Measurements from ENCODE around the gene KCNMA1. TPM values are rescaled to one million over a fixed set of nuclear protein-coding genes. Genes with fewer than 3 reads are reported as not detected.

Gene KCNMA1
- polyA plus RNA-seq, 1 of the 3 experiments (the other 2 are of a cell fraction) = 107 TPM

DNA sequence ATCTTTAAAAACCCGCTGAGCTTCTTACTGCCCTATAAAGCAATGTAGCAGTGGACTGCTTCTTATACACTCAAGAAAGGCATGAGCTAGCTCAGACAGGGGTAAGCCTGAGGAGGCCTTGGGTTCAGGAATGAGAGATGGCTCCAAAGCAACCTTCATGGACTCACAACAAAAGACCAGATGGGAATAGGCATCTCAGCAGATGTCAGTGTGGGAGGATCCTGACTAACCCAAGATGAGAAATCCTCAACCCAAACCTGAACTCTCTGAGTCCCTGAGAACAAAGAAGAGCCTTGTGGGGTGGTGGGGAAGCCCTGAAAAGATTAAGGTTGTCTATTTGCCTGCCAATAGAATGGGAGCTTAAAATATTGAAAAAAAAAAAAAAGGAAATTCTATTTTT is 807.4 kb downstream of the KCNMA1 start:
- ChIA-PET POLR2A (no interaction called here), CTCF (interaction anchor here (0.7 kb wide), 1 partner anchor 10 kb away, joined by 3 read pairs; no protein-coding TSS in a partner anchor)
- no peak overlapping the region for H3K27ac ChIP-seq (ENCODE audit: low read depth in 2 of 2, low read length in 1 of 2)
- H3K4me1 ChIP-seq (ENCODE audit: control insufficient read depth in 1 of 2, insufficient read depth in 2 of 2, low read depth in 1 of 2, low read length in 1 of 2) = no peaks in the 10 kb centered on the region
- H3K9me3 ChIP-seq = no peaks in the 10 kb centered on the region
- no peaks in the 10 kb centered on the region for H3K9me2 ChIP-seq
- no peaks in the 10 kb centered on the region for H3K27me3 ChIP-seq (ENCODE audit: insufficient read depth)
- no peak overlapping the region for H3K4me2 ChIP-seq
- H4K20me1 ChIP-seq (ENCODE audit: insufficient read depth) = no peaks in the 10 kb centered on the region
- H3K9ac ChIP-seq = no peak overlapping the region
- H2AFZ ChIP-seq (ENCODE audit: low read depth) = no peak overlapping the region
- H3K36me3 ChIP-seq (replicated peaks in 1 of 2; ENCODE audit: control insufficient read depth in 1 of 2, insufficient read depth in 2 of 2, low read length in 1 of 2) = no peaks in the 10 kb centered on the region
- no peaks in the 10 kb centered on the region for H3F3A ChIP-seq (replicated peaks; ENCODE audit: insufficient read depth)
- no peak for TF ChIP-seq GATA2 (CRISPR knock-in tag; IDR thresholded peaks at IDR 0.05)
- TF ChIP-seq JUND (IDR thresholded peaks at IDR 0.05) = no peak
- no peak for TF ChIP-seq USF1 (IDR thresholded peaks at IDR 0.05; ENCODE audit: borderline replicate concordance, low read depth)
- TF ChIP-seq MEF2A (IDR thresholded peaks at IDR 0.05; ENCODE audit: borderline replicate concordance, low read depth) = no peak
- TF ChIP-seq RCOR1 (IDR thresholded peaks at IDR 0.05; ENCODE audit: low read length) = no peak
- TF ChIP-seq YY1 (IDR thresholded peaks at IDR 0.05; ENCODE audit: low read depth) = no peak
- TF ChIP-seq EP300 (IDR thresholded peaks at IDR 0.05; ENCODE audit: borderline replicate concordance in 1 of 2, low read depth in 1 of 2, low read length in 1 of 2) = no peak
- TF ChIP-seq MXI1 (IDR thresholded peaks at IDR 0.05; ENCODE audit: low read depth, low read length) = no peak
- no peak for TF ChIP-seq TEAD4 (IDR thresholded peaks at IDR 0.05; ENCODE audit: borderline replicate concordance, insufficient read depth)
- TF ChIP-seq ELF1 (IDR thresholded peaks at IDR 0.05) = no peak
- TF ChIP-seq, protein P1, sequence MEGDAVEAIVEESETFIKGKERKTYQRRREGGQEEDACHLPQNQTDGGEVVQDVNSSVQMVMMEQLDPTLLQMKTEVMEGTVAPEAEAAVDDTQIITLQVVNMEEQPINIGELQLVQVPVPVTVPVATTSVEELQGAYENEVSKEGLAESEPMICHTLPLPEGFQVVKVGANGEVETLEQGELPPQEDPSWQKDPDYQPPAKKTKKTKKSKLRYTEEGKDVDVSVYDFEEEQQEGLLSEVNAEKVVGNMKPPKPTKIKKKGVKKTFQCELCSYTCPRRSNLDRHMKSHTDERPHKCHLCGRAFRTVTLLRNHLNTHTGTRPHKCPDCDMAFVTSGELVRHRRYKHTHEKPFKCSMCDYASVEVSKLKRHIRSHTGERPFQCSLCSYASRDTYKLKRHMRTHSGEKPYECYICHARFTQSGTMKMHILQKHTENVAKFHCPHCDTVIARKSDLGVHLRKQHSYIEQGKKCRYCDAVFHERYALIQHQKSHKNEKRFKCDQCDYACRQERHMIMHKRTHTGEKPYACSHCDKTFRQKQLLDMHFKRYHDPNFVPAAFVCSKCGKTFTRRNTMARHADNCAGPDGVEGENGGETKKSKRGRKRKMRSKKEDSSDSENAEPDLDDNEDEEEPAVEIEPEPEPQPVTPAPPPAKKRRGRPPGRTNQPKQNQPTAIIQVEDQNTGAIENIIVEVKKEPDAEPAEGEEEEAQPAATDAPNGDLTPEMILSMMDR (IDR thresholded peaks at IDR 0.05) = no peak
- TF ChIP-seq, protein P2, sequence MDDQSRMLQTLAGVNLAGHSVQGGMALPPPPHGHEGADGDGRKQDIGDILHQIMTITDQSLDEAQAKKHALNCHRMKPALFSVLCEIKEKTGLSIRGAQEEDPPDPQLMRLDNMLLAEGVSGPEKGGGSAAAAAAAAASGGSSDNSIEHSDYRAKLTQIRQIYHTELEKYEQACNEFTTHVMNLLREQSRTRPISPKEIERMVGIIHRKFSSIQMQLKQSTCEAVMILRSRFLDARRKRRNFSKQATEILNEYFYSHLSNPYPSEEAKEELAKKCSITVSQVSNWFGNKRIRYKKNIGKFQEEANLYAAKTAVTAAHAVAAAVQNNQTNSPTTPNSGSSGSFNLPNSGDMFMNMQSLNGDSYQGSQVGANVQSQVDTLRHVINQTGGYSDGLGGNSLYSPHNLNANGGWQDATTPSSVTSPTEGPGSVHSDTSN (IDR thresholded peaks at IDR 0.05) = no peak
- no peak for TF ChIP-seq USF2 (IDR thresholded peaks at IDR 0.05; ENCODE audit: borderline replicate concordance, low read depth, low read length)
- TF ChIP-seq RFX5 (IDR thresholded peaks at IDR 0.05; ENCODE audit: low read length) = no peak
- TF ChIP-seq NFIC (IDR thresholded peaks at IDR 0.05; ENCODE audit: borderline replicate concordance) = no peak
- TF ChIP-seq, protein P3, sequence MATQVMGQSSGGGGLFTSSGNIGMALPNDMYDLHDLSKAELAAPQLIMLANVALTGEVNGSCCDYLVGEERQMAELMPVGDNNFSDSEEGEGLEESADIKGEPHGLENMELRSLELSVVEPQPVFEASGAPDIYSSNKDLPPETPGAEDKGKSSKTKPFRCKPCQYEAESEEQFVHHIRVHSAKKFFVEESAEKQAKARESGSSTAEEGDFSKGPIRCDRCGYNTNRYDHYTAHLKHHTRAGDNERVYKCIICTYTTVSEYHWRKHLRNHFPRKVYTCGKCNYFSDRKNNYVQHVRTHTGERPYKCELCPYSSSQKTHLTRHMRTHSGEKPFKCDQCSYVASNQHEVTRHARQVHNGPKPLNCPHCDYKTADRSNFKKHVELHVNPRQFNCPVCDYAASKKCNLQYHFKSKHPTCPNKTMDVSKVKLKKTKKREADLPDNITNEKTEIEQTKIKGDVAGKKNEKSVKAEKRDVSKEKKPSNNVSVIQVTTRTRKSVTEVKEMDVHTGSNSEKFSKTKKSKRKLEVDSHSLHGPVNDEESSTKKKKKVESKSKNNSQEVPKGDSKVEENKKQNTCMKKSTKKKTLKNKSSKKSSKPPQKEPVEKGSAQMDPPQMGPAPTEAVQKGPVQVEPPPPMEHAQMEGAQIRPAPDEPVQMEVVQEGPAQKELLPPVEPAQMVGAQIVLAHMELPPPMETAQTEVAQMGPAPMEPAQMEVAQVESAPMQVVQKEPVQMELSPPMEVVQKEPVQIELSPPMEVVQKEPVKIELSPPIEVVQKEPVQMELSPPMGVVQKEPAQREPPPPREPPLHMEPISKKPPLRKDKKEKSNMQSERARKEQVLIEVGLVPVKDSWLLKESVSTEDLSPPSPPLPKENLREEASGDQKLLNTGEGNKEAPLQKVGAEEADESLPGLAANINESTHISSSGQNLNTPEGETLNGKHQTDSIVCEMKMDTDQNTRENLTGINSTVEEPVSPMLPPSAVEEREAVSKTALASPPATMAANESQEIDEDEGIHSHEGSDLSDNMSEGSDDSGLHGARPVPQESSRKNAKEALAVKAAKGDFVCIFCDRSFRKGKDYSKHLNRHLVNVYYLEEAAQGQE (IDR thresholded peaks at IDR 0.05; ENCODE audit: low read depth, low read length) = no peak
- TF ChIP-seq TAF1 (IDR thresholded peaks at IDR 0.05; ENCODE audit: borderline replicate concordance, low read depth, low read length) = no peak
- TF ChIP-seq GABPA (IDR thresholded peaks at IDR 0.05; ENCODE audit: low read depth) = no peak
- TF ChIP-seq, protein P4, sequence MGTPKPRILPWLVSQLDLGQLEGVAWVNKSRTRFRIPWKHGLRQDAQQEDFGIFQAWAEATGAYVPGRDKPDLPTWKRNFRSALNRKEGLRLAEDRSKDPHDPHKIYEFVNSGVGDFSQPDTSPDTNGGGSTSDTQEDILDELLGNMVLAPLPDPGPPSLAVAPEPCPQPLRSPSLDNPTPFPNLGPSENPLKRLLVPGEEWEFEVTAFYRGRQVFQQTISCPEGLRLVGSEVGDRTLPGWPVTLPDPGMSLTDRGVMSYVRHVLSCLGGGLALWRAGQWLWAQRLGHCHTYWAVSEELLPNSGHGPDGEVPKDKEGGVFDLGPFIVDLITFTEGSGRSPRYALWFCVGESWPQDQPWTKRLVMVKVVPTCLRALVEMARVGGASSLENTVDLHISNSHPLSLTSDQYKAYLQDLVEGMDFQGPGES (IDR thresholded peaks at IDR 0.05; ENCODE audit: low read depth, low read length) = no peak
- no peak for TF ChIP-seq RXRA (IDR thresholded peaks at IDR 0.05; ENCODE audit: borderline replicate concordance, low read depth)
- WGBS (ENCODE audit: low lambda C conversion rate) = 9% methylated on average over 1 of the region's 1 CpG
- no peak for DNase-seq
- no peaks in the 10 kb centered on the region for H3K79me2 ChIP-seq (ENCODE audit: insufficient read depth)
- H3K4me3 ChIP-seq (ENCODE audit: low read depth in 2 of 2, low read length in 1 of 2) = no peak overlapping the region

Measured in SK-N-SH (cell line).